HCEC 1CT (cell line): ENCODE results near the gene SOX4.

Experiments
- DNase-seq: peaks from one replicate; pipeline ENCODE4 v3.0.0-alpha.2; 2017

SOX4 gene

GRCh38 chr6:21615504-21615903 lies 22.0 kb downstream of the SOX4 start:
- DNase-seq: no peak

- DNase-seq: no peak
Measured at GRCh38 chr6:21616005-21616404, 22.5 kb downstream of the SOX4 start.

- DNase-seq: no peak
Measured at GRCh38 chr6:21625642-21626041, 32.1 kb downstream of the SOX4 start.

GRCh38 chr6:21626756-21627155 lies 33.2 kb downstream of the SOX4 start:
- no peak for DNase-seq

- DNase-seq: no peak
Measured at GRCh38 chr6:21628160-21628559, 34.6 kb downstream of the SOX4 start.

GRCh38 chr6:21633511-21634109 lies 40.1 kb downstream of the SOX4 start:
- no peak for DNase-seq

GRCh38 chr6:21634582-21634981 lies 41.0 kb downstream of the SOX4 start:
- peak; percentile 97 for DNase-seq

GRCh38 chr6:21636876-21637275 lies 43.3 kb downstream of the SOX4 start:
- DNase-seq: no peak

GRCh38 chr6:21639316-21639715 lies 45.8 kb downstream of the SOX4 start:
- no peak for DNase-seq
